ENCODE results near the gene DIP2B. TPM values are rescaled to one million over a fixed set of nuclear protein-coding genes. Genes with fewer than 3 reads are reported as not detected.

DIP2B gene
- total RNA-seq, 4 donors from 2014 or later, result 27.9 to 31.8 (median 29.8) TPM

- no peak for TF ChIP-seq CTCF (IDR thresholded peaks at IDR 0.05; ENCODE audit: low read depth)
These were observed 142.2 kb downstream of the DIP2B start for GRCh38 chr12:50647031-50647430.

DNA sequence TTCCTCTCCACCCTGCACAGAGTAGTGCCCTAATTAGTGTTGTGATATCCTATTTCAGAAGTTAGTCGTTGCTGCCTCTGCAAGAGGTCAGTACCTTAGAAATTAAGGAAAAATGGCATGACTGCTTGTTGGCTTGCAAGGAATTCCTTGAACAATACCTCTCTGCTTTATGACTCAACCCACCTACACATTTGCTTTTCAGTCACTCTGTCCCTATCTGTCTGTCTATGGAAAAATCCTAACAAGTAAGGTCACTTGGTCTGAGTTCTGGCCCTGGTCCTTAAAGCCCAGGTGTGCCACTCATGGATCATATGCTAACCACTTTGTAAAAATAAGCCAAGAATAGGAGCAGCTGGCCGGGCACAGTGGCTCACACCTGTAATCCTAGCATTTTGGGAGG is 142.7 kb downstream of the DIP2B start:
- no peak for TF ChIP-seq CTCF (IDR thresholded peaks at IDR 0.05; ENCODE audit: low read depth)

- no peak for TF ChIP-seq CTCF (IDR thresholded peaks at IDR 0.05; ENCODE audit: low read depth)
These were observed 145.5 kb downstream of the DIP2B start for GRCh38 chr12:50650285-50650684.

DNA sequence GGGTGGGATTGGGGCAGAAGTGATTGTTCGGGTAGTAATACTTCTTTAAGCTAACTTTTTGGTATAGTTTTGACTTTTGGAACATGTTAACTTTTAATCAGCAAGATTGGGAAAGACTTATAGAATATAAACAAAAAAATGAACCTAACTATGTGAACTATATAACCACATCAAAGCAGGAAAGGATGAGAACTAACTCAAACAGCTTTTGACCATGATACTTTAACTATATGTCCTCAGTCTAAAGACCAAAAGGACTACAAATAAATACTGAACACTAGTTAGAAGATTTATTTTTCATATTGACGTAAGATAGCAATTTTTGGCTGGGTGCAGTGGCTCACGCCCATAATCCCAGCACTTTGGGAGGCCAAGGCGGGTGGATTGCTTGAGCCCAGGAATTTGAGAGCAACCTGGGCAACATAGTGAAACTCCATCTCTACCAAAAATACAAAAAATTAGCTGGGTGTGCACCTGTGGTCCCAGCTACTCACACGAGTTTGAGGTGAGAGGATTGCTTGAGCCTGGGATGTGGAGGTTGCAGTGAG is 150.7 kb downstream of the DIP2B start:
- TF ChIP-seq CTCF (IDR thresholded peaks at IDR 0.05; ENCODE audit: low read depth), result no peak

GRCh38 chr12:50659260-50659659 is 154.5 kb downstream of the DIP2B start:
- TF ChIP-seq CTCF (IDR thresholded peaks at IDR 0.05; ENCODE audit: low read depth), result no peak

DNA sequence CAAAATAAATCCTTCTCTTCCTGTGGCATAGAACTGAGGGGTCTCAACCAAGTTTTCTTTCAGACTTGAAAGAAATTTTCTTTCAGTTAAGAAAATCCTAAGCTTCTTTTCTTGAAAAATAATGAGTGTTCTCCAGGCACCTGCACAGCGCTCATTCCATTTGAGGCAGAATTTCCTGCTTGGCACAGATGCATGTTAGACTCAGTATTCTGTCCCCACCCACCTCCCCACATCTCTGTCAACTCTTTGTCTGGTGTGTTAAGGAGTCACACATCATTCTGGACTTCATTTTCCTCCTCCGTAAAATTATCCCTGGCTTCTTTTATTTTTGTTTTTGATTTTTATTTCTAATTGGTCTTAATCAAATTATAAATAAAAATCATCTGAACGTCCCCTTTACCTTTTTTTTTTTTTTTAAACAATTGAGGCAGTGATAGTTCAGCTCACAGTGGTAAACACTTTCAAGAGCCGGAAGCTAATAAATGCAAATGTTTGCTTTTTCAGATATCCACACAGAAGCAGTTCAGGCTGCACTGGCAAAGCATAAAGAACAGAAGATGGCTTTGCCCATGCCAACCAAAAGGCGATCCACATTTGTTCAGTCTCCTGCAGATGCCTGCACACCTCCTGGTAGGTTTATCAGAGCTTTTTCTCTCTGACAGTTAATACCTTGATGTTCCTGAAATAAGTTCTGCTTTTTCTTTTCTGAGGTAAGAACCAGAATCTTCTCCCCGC is 155.1 kb downstream of the DIP2B start:
- no peak for TF ChIP-seq CTCF (IDR thresholded peaks at IDR 0.05; ENCODE audit: low read depth)

DNA sequence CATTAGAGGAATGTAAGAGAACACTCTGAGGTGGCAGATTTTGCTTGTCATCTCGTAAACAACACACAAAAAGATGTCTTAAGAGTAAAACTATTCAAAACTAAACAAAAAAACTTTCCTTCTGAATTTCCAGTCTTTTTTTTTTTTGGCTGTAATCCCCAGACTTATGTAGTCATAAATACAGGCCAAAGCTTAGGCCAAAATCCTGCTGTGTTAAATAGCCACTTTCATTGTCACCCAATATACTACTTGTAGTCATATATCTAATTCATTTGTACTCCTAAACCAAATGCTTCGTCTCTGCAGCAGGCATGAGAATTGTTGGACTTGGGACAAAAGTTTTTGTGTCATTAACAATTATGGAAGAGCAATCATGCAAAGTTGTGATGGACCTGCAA is 155.6 kb downstream of the DIP2B start:
- no peak for TF ChIP-seq CTCF (IDR thresholded peaks at IDR 0.05; ENCODE audit: low read depth)

All from subcutaneous adipose tissue (tissue), 4 donors.